Measurements from ENCODE around the gene ZDHHC24.
A peak's percentile ranks its signal among the peaks of the same experiment; 100 is the strongest.

DNA sequence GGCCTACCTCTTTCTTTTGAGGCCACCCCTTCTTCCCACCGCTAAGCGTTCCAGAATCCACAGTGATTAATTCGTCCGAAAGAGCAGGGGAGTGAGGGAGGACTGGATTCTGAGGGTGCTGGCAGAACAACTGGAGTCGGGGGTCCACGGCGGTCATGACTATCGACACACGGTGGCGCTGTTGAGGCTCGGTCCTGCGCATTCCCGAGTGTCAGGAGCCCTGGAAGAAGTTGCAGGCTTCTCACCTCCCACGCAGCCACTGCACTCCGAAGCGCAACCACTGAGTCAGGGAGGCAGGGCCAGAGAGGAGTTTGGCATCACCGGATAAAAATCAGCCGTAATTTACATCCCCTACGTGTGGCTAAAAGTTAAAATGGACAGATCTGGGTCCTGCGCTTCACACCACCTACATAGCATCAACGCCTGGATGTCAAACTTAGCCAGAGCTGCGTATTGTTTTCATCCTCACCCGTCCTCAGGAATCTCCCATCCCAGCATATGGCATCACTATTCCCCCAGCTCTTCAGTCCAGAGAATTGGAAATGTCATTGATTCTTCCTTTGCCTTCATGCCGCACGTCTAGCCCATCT lies 33.3 kb upstream of the ZDHHC24 start:
- TF ChIP-seq, protein P1, sequence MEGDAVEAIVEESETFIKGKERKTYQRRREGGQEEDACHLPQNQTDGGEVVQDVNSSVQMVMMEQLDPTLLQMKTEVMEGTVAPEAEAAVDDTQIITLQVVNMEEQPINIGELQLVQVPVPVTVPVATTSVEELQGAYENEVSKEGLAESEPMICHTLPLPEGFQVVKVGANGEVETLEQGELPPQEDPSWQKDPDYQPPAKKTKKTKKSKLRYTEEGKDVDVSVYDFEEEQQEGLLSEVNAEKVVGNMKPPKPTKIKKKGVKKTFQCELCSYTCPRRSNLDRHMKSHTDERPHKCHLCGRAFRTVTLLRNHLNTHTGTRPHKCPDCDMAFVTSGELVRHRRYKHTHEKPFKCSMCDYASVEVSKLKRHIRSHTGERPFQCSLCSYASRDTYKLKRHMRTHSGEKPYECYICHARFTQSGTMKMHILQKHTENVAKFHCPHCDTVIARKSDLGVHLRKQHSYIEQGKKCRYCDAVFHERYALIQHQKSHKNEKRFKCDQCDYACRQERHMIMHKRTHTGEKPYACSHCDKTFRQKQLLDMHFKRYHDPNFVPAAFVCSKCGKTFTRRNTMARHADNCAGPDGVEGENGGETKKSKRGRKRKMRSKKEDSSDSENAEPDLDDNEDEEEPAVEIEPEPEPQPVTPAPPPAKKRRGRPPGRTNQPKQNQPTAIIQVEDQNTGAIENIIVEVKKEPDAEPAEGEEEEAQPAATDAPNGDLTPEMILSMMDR (conservative IDR thresholded peaks at IDR 0.05; ENCODE audit: low read length) = peak; percentile 86
- no peak for TF ChIP-seq EZH2phosphoT487 (IDR thresholded peaks at IDR 0.05; ENCODE audit: borderline replicate concordance)

All from Loucy (cell line).